K562 (cell line): ENCODE measurements around the gene FUZ. TPM values are rescaled to one million over a fixed set of nuclear protein-coding genes. Genes with fewer than 3 reads are reported as not detected.

ENCODE experiments used
- CBX1 ChIP-seq: sonication (generic); IDR thresholded peaks from 2 replicates; pipeline ENCODE4 v1.6.1; 2016; ENCODE audit warnings: antibody characterized with exemption, low read depth, mild to moderate bottlenecking
- EGR1 ChIP-seq: fragments of 450-650 bp; conservative IDR thresholded peaks from 2 replicates; pipeline ENCODE4 v1.6.1; 2017; ENCODE audit warnings: mild to moderate bottlenecking
- ILF3 ChIP-seq: fragments of 450-650 bp; IDR thresholded peaks from 2 replicates; pipeline ENCODE4 v1.6.1; 2018; ENCODE audit warnings: antibody characterized with exemption, mild to moderate bottlenecking, moderate library complexity, borderline replicate concordance
- JUN ChIP-seq, 2 experiments: sonication (generic) in 1 of 2; formaldehyde crosslinking in 1 of 2; IDR thresholded peaks; 2 replicates each; pipeline versions ENCODE4 v1.6.1 to v1.8.0; 2012 to 2022; ENCODE audit warnings: borderline replicate concordance in 2 of 2, mild to moderate bottlenecking in 2 of 2, improper control_type of control experiment in 1 of 2, low read depth in 1 of 2, low read length in 1 of 2, missing genetic modification reagents in 1 of 2
- MTA2 ChIP-seq: fragments of 450-650 bp; IDR thresholded peaks from 2 replicates; pipeline ENCODE4 v1.6.1; 2016; ENCODE audit warnings: low read depth
- NR3C1 ChIP-seq: sonication (generic); formaldehyde crosslinking; IDR thresholded peaks from 2 replicates; pipeline ENCODE4 v1.8.1; 2022; ENCODE audit warnings: missing genetic modification reagents
- SIX5 ChIP-seq, 2 experiments: IDR thresholded peaks; 2 replicates each; pipeline ENCODE4 v1.6.1; 2011; ENCODE audit warnings: low read length in 2 of 2, borderline replicate concordance in 1 of 2, low read depth in 1 of 2, mild to moderate bottlenecking in 1 of 2, moderate library complexity in 1 of 2; ENCODE audit not compliant: insufficient read depth in 1 of 2
- ZNF589 ChIP-seq: fragments of 200-800 bp; sonication (Bioruptor generic); IDR thresholded peaks from 2 replicates; pipeline ENCODE4 v1.6.1; 2016; ENCODE audit warnings: low read depth, missing genetic modification characterization, missing compliant biosample characterization
- polyA plus RNA-seq, 8 experiments: library from polyadenylated mRNA; depleted of rRNA in 4 of 8; stranded (reverse) in 5 of 8; unstranded in 3 of 8; fragments of >200 nt; fragmentation: Nextera tagmentation in 2 of 8; fragmentation: Illumina TruSeq in 1 of 8; extraction: Ambion mirVana in 2 of 8; extraction: Trizol in 1 of 8; gene quantifications; 2 replicates each; pipeline versions ENCODE4 v1.2.1 to v1.2.3, GENCODE V29; 2011 to 2014; ENCODE audit warnings: inconsistent platforms in 1 of 8, missing spikeins in 1 of 8
- total RNA-seq, 7 experiments: library from RNA; depleted of rRNA in 6 of 7; stranded (reverse); fragments of >200 nt in 6 of 7; fragmentation: Illumina TruSeq in 2 of 7; extraction: Trizol in 2 of 7; gene quantifications; 2 replicates each; pipeline versions ENCODE4 v1.2.1 to v1.2.3, GENCODE V29; 2011 to 2021; ENCODE audit warnings: low replicate concordance in 1 of 7
- TF ChIP-seq, protein P1 (sequence below): fragments of 450-650 bp; IDR thresholded peaks from 2 replicates; pipeline ENCODE4 v1.7.0; 2016; ENCODE audit warnings: borderline replicate concordance
- TF ChIP-seq, protein P2 (sequence below): fragments of 200-800 bp; sonication (Bioruptor generic); IDR thresholded peaks from 2 replicates; pipeline ENCODE4 v1.6.1; 2016; ENCODE audit warnings: missing genetic modification characterization, missing compliant biosample characterization

FUZ gene
- total and polyA plus RNA-seq, 9 of the 15 experiments (the other 6 are each of a cell fraction or from before 2014, with no cell fraction given) = 0.17 to 7.6 (median 3.6) TPM; not detected in 1

DNA sequence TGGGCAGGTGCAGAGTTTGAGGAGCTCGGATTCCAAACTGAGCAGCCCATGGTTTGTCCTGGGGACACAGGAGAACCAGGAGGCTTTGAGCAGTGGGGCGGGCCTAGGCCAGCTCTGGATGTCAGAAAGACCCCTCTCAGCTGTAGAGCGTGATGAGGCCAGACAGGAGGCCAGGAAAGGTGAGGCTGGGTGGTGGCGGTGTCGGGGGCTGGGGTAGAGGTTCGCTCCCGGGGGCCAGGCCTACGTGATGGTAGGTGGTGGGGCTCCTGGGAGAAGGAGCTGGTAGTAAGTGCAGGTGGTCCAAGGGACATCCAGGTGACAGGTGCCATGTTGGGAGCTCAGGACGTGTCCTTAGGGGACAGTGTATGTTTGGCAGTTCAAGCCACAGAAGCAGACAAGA is 24.3 kb upstream of the FUZ start (continued):
- TF ChIP-seq NR3C1 (CRISPR knock-in tag) (no peak), ILF3 (no peak), ZNF589 (CRISPR knock-in tag) (no peak), JUN (IDR thresholded peaks at IDR 0.05; ENCODE audit: borderline replicate concordance, low read depth, low read length) (no peak), JUN (CRISPR knock-in tag; IDR thresholded peaks at IDR 0.05; ENCODE audit: borderline replicate concordance) (no peak), CBX1 (no peak), MTA2 (no peak), EGR1 (no peak), SIX5 (IDR thresholded peaks at IDR 0.05; ENCODE audit: borderline replicate concordance in 1 of 2, insufficient read depth in 1 of 2, low read depth in 1 of 2, low read length in 2 of 2) (no peak)
- TF ChIP-seq, protein P1, sequence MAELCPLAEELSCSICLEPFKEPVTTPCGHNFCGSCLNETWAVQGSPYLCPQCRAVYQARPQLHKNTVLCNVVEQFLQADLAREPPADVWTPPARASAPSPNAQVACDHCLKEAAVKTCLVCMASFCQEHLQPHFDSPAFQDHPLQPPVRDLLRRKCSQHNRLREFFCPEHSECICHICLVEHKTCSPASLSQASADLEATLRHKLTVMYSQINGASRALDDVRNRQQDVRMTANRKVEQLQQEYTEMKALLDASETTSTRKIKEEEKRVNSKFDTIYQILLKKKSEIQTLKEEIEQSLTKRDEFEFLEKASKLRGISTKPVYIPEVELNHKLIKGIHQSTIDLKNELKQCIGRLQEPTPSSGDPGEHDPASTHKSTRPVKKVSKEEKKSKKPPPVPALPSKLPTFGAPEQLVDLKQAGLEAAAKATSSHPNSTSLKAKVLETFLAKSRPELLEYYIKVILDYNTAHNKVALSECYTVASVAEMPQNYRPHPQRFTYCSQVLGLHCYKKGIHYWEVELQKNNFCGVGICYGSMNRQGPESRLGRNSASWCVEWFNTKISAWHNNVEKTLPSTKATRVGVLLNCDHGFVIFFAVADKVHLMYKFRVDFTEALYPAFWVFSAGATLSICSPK = no peak
- TF ChIP-seq, protein P2, sequence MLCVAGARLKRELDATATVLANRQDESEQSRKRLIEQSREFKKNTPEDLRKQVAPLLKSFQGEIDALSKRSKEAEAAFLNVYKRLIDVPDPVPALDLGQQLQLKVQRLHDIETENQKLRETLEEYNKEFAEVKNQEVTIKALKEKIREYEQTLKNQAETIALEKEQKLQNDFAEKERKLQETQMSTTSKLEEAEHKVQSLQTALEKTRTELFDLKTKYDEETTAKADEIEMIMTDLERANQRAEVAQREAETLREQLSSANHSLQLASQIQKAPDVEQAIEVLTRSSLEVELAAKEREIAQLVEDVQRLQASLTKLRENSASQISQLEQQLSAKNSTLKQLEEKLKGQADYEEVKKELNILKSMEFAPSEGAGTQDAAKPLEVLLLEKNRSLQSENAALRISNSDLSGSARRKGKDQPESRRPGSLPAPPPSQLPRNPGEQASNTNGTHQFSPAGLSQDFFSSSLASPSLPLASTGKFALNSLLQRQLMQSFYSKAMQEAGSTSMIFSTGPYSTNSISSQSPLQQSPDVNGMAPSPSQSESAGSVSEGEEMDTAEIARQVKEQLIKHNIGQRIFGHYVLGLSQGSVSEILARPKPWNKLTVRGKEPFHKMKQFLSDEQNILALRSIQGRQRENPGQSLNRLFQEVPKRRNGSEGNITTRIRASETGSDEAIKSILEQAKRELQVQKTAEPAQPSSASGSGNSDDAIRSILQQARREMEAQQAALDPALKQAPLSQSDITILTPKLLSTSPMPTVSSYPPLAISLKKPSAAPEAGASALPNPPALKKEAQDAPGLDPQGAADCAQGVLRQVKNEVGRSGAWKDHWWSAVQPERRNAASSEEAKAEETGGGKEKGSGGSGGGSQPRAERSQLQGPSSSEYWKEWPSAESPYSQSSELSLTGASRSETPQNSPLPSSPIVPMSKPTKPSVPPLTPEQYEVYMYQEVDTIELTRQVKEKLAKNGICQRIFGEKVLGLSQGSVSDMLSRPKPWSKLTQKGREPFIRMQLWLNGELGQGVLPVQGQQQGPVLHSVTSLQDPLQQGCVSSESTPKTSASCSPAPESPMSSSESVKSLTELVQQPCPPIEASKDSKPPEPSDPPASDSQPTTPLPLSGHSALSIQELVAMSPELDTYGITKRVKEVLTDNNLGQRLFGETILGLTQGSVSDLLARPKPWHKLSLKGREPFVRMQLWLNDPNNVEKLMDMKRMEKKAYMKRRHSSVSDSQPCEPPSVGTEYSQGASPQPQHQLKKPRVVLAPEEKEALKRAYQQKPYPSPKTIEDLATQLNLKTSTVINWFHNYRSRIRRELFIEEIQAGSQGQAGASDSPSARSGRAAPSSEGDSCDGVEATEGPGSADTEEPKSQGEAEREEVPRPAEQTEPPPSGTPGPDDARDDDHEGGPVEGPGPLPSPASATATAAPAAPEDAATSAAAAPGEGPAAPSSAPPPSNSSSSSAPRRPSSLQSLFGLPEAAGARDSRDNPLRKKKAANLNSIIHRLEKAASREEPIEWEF (CRISPR knock-in tag) = no peak
